Activated CD4-positive, alpha-beta T cell treated with anti-CD3 and anti-CD28 coated beads, Interleukin-2, amount 50 U/mL, for 16 hours (primary cell): ENCODE measurements around the gene IFFO2.

ENCODE experiments used
- DNase-seq: peaks from one replicate; pipeline ENCODE4 v3.0.0-alpha.2; 2020

The IFFO2 gene

GRCh38 chr1:18934205-18935000 is 22.1 kb downstream of the IFFO2 start:
- no peak for DNase-seq

GRCh38 chr1:18932879-18933278 is 23.6 kb downstream of the IFFO2 start:
- DNase-seq, result no peak

- no peak for DNase-seq
Measured at GRCh38 chr1:18932387-18932786, 24.1 kb downstream of the IFFO2 start.

GRCh38 chr1:18931730-18932129 is 24.7 kb downstream of the IFFO2 start:
- no peak for DNase-seq

GRCh38 chr1:18929686-18930085 is 26.8 kb downstream of the IFFO2 start:
- no peak for DNase-seq

- DNase-seq, result no peak
Measured at GRCh38 chr1:18928985-18929384, 27.5 kb downstream of the IFFO2 start.

GRCh38 chr1:18928406-18928805 is 28.1 kb downstream of the IFFO2 start:
- DNase-seq, result no peak

- peak; percentile 78 for DNase-seq
Measured at GRCh38 chr1:18927654-18928272, 28.7 kb downstream of the IFFO2 start.

- peak; percentile 46 for DNase-seq
Measured at GRCh38 chr1:18927082-18927653, 29.3 kb downstream of the IFFO2 start.

GRCh38 chr1:18926315-18927081 is 30.0 kb downstream of the IFFO2 start:
- peak; percentile 96 for DNase-seq

GRCh38 chr1:18925279-18925678 is 31.2 kb downstream of the IFFO2 start:
- DNase-seq, result no peak

- DNase-seq, result no peak
Measured at GRCh38 chr1:18924221-18924691, 32.2 kb downstream of the IFFO2 start.

GRCh38 chr1:18923756-18924211 is 32.7 kb downstream of the IFFO2 start:
- DNase-seq, result no peak

GRCh38 chr1:18922848-18923755 is 33.4 kb downstream of the IFFO2 start:
- no peak for DNase-seq

GRCh38 chr1:18922319-18922726 is 34.2 kb downstream of the IFFO2 start:
- no peak for DNase-seq

GRCh38 chr1:18921516-18922251 is 34.8 kb downstream of the IFFO2 start:
- DNase-seq, result no peak

- no peak for DNase-seq
Measured at GRCh38 chr1:18920931-18921330, 35.5 kb downstream of the IFFO2 start.

GRCh38 chr1:18919956-18920355 is 36.5 kb downstream of the IFFO2 start:
- no peak for DNase-seq

- no peak for DNase-seq
Measured at GRCh38 chr1:18919197-18919905, 37.1 kb downstream of the IFFO2 start.

GRCh38 chr1:18918417-18918816 is 38.1 kb downstream of the IFFO2 start:
- DNase-seq, result no peak
